NCI-H1930 (cell line): ENCODE data around the gene MMP25.
A peak's percentile ranks its signal among the peaks of the same experiment; 100 is the strongest.
"Not testable (repeated sequence)": the region's sequence is repeated elsewhere in the genome, so short reads cannot be mapped to it uniquely, and the experiment has no call there.

Experiments used
- DNase-seq, 2 experiments: peaks; one replicate each; lab custom pipeline; 2025; lab: John Stamatoyannopoulos, UW

MMP25 gene

GRCh38 chr16:3056336-3057180 is 10.2 kb downstream of the MMP25 start:
- no peak for DNase-seq

- no peak for DNase-seq
Observed at GRCh38 chr16:3057181-3058138, 11.1 kb downstream of the MMP25 start.

GRCh38 chr16:3058139-3059030 is 12.0 kb downstream of the MMP25 start:
- peak; percentile 68 to 73 for DNase-seq

GRCh38 chr16:3059041-3059722 is 12.8 kb downstream of the MMP25 start:
- peak; percentile 80 to 92 for DNase-seq

- no peak for DNase-seq
Observed at GRCh38 chr16:3059723-3060242, 13.4 kb downstream of the MMP25 start.

GRCh38 chr16:3060339-3061127 is 14.2 kb downstream of the MMP25 start:
- DNase-seq = no peak

GRCh38 chr16:3062553-3062952 is 16.2 kb downstream of the MMP25 start:
- no peak for DNase-seq

GRCh38 chr16:3063625-3064386 is 17.4 kb downstream of the MMP25 start:
- no peak for DNase-seq

- no peak for DNase-seq
Observed at GRCh38 chr16:3065069-3065741, 18.8 kb downstream of the MMP25 start, which contains the start of gene IL32. Gene IL32 (plus strand): TSS chr16:3065640. CDS start chr16:3065812, 172 bp downstream.

- DNase-seq = no peak
Observed at GRCh38 chr16:3065742-3066439, 19.5 kb downstream of the MMP25 start.

- no peak for DNase-seq
Observed at GRCh38 chr16:3066440-3066748, 20.0 kb downstream of the MMP25 start.

- no peak for DNase-seq
Observed at GRCh38 chr16:3068487-3068886, 22.1 kb downstream of the MMP25 start.

GRCh38 chr16:3069146-3069545 is 22.8 kb downstream of the MMP25 start:
- DNase-seq = not testable (repeated sequence)

GRCh38 chr16:3070608-3071111 is 24.3 kb downstream of the MMP25 start:
- no peak for DNase-seq

- DNase-seq = no peak
Observed at GRCh38 chr16:3071655-3072054, 25.3 kb downstream of the MMP25 start.

- not testable (repeated sequence) for DNase-seq
Observed at GRCh38 chr16:3072148-3072547, 25.8 kb downstream of the MMP25 start.

- not testable (repeated sequence) for DNase-seq
Observed at GRCh38 chr16:3072576-3073263, 26.4 kb downstream of the MMP25 start.
